Neural cell (in vitro differentiated cells): ENCODE measurements around the gene MTREX.
A peak's percentile ranks its signal among the peaks of the same experiment; 100 is the strongest.

ENCODE experiments used
- EP300 ChIP-seq: fragments of 450-650 bp; conservative IDR thresholded peaks from 2 replicates; pipeline ENCODE4 v1.6.1; 2014; ENCODE audit warnings: antibody characterized with exemption, mild to moderate bottlenecking, moderate library complexity; ENCODE audit not compliant: poor library complexity, severe bottlenecking
- EZH2 ChIP-seq: fragments of 200-600, 300-800 bp; shearing (Covaris generic), sonication (generic); IDR thresholded peaks from 2 replicates; pipeline ENCODE4 v1.6.1; 2014; ENCODE audit warnings: antibody characterized with exemption, low read length, borderline replicate concordance, mild to moderate bottlenecking; ENCODE audit not compliant: insufficient read depth, poor library complexity, severe bottlenecking
- POLR2AphosphoS5 ChIP-seq: IDR thresholded peaks from 2 replicates; pipeline ENCODE4 v1.6.1; 2012
- SMC3 ChIP-seq: fragments of 450-650 bp; conservative IDR thresholded peaks from 2 replicates; pipeline ENCODE4 v1.6.1; 2014; ENCODE audit warnings: antibody characterized with exemption, mild to moderate bottlenecking, moderate library complexity; ENCODE audit not compliant: poor library complexity
- TF ChIP-seq, protein P1 (sequence below): fragments of 450-650 bp; IDR thresholded peaks from 2 replicates; pipeline ENCODE4 v1.5.1; 2014; ENCODE audit warnings: antibody characterized with exemption, mild to moderate bottlenecking, moderate library complexity; ENCODE audit not compliant: poor library complexity, severe bottlenecking
- TF ChIP-seq, protein P2 (sequence below): IDR thresholded peaks from 2 replicates; pipeline ENCODE4 v1.6.1; 2012; ENCODE audit warnings: borderline replicate concordance

- TF ChIP-seq, protein P1, sequence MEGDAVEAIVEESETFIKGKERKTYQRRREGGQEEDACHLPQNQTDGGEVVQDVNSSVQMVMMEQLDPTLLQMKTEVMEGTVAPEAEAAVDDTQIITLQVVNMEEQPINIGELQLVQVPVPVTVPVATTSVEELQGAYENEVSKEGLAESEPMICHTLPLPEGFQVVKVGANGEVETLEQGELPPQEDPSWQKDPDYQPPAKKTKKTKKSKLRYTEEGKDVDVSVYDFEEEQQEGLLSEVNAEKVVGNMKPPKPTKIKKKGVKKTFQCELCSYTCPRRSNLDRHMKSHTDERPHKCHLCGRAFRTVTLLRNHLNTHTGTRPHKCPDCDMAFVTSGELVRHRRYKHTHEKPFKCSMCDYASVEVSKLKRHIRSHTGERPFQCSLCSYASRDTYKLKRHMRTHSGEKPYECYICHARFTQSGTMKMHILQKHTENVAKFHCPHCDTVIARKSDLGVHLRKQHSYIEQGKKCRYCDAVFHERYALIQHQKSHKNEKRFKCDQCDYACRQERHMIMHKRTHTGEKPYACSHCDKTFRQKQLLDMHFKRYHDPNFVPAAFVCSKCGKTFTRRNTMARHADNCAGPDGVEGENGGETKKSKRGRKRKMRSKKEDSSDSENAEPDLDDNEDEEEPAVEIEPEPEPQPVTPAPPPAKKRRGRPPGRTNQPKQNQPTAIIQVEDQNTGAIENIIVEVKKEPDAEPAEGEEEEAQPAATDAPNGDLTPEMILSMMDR, result peak; percentile 21
- TF ChIP-seq, protein P2, sequence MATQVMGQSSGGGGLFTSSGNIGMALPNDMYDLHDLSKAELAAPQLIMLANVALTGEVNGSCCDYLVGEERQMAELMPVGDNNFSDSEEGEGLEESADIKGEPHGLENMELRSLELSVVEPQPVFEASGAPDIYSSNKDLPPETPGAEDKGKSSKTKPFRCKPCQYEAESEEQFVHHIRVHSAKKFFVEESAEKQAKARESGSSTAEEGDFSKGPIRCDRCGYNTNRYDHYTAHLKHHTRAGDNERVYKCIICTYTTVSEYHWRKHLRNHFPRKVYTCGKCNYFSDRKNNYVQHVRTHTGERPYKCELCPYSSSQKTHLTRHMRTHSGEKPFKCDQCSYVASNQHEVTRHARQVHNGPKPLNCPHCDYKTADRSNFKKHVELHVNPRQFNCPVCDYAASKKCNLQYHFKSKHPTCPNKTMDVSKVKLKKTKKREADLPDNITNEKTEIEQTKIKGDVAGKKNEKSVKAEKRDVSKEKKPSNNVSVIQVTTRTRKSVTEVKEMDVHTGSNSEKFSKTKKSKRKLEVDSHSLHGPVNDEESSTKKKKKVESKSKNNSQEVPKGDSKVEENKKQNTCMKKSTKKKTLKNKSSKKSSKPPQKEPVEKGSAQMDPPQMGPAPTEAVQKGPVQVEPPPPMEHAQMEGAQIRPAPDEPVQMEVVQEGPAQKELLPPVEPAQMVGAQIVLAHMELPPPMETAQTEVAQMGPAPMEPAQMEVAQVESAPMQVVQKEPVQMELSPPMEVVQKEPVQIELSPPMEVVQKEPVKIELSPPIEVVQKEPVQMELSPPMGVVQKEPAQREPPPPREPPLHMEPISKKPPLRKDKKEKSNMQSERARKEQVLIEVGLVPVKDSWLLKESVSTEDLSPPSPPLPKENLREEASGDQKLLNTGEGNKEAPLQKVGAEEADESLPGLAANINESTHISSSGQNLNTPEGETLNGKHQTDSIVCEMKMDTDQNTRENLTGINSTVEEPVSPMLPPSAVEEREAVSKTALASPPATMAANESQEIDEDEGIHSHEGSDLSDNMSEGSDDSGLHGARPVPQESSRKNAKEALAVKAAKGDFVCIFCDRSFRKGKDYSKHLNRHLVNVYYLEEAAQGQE, result no peak
- TF ChIP-seq POLR2AphosphoS5 (no peak), EZH2 (no peak), SMC3 (no peak), EP300 (no peak)
Measured at GRCh38 chr5:55407059-55407684, 99.4 kb downstream of the MTREX start.
